Activated T-helper 17 cell treated with anti-CD3 and anti-CD28 coated beads, Interleukin-2, amount 50 U/mL, for 72 hours (primary cell): ENCODE data around the gene OTOG. TPM values are rescaled to one million over a fixed set of nuclear protein-coding genes. Genes with fewer than 3 reads are reported as not detected.

Source experiments
- ATAC-seq: fragments of 150-1000 bp; cut with Tn5 transposase; replicated peaks from 2 replicates; pipeline ENCODE4 v1.10.0; 2021; ENCODE audit warnings: mild to moderate bottlenecking, moderate library complexity
- H3K27ac Mint-ChIP-seq: one replicate; pipeline ENCODE4 v1.8.0; 2022; ENCODE audit warnings: mixed read lengths
- H3K27me3 Mint-ChIP-seq: one replicate; pipeline ENCODE4 v1.8.0; 2022; ENCODE audit warnings: mixed read lengths
- H3K36me3 Mint-ChIP-seq: one replicate; pipeline ENCODE4 v1.8.0; 2022; ENCODE audit warnings: low read depth, mild to moderate bottlenecking, mixed read lengths
- H3K4me1 Mint-ChIP-seq: one replicate; pipeline ENCODE4 v1.8.0; 2022; ENCODE audit warnings: mixed read lengths
- H3K4me3 Mint-ChIP-seq: one replicate; pipeline ENCODE4 v1.8.0; 2022; ENCODE audit warnings: mild to moderate bottlenecking, mixed read lengths
- H3K9me3 Mint-ChIP-seq: one replicate; pipeline ENCODE4 v1.8.0; 2022; ENCODE audit warnings: mixed read lengths
- total RNA-seq, 2 donors: library from RNA; stranded (reverse); gene quantifications; one replicate each; pipeline ENCODE4 v1.2.3, GENCODE V29; 2022

The OTOG gene
- total RNA-seq, 2 donors from 2014 or later, result not detected

GRCh38 chr11:17602105-17603001, 55.3 kb downstream of the OTOG start:
- Mint-ChIP-seq H3K4me1 (peaks cover 5% of the 10 kb centered on the region), H3K36me3 (no peaks in the 10 kb centered on the region), H3K27me3 (no peaks in the 10 kb centered on the region), H3K27ac (no peak overlapping the region), H3K9me3 (no peaks in the 10 kb centered on the region), H3K4me3 (no peak overlapping the region)
- ATAC-seq, result no peak

- H3K36me3 Mint-ChIP-seq, result no peaks in the 10 kb centered on the region
- peaks cover 5% of the 10 kb centered on the region for H3K4me1 Mint-ChIP-seq
- no peaks in the 10 kb centered on the region for H3K27me3 Mint-ChIP-seq
- H3K9me3 Mint-ChIP-seq, result no peaks in the 10 kb centered on the region
- H3K27ac Mint-ChIP-seq, result no peak overlapping the region
- no peak for ATAC-seq
- no peak overlapping the region for H3K4me3 Mint-ChIP-seq
Observed at GRCh38 chr11:17603056-17603825, 56.2 kb downstream of the OTOG start.

GRCh38 chr11:17604201-17604914, 57.3 kb downstream of the OTOG start:
- no peaks in the 10 kb centered on the region for H3K36me3 Mint-ChIP-seq
- no peak overlapping the region for H3K4me3 Mint-ChIP-seq
- no peak for ATAC-seq
- peaks cover 3% of the 10 kb centered on the region for H3K27me3 Mint-ChIP-seq
- no peak overlapping the region for H3K27ac Mint-ChIP-seq
- no peaks in the 10 kb centered on the region for H3K9me3 Mint-ChIP-seq
- H3K4me1 Mint-ChIP-seq, result peaks cover 5% of the 10 kb centered on the region

GRCh38 chr11:17604915-17605233, 57.8 kb downstream of the OTOG start:
- H3K4me1 Mint-ChIP-seq, result peaks cover 5% of the 10 kb centered on the region
- peaks cover 3% of the 10 kb centered on the region for H3K27me3 Mint-ChIP-seq
- H3K27ac Mint-ChIP-seq, result no peak overlapping the region
- H3K4me3 Mint-ChIP-seq, result no peak overlapping the region
- no peak for ATAC-seq
- no peaks in the 10 kb centered on the region for H3K36me3 Mint-ChIP-seq
- no peaks in the 10 kb centered on the region for H3K9me3 Mint-ChIP-seq

- Mint-ChIP-seq H3K27me3 (peaks cover 3% of the 10 kb centered on the region), H3K36me3 (no peaks in the 10 kb centered on the region), H3K9me3 (no peaks in the 10 kb centered on the region), H3K27ac (no peak overlapping the region), H3K4me1 (peaks cover 5% of the 10 kb centered on the region), H3K4me3 (no peak overlapping the region)
- no peak for ATAC-seq
Observed at GRCh38 chr11:17605651-17606122, 58.6 kb downstream of the OTOG start.

GRCh38 chr11:17606233-17607082, 59.4 kb downstream of the OTOG start:
- no peak overlapping the region for H3K4me3 Mint-ChIP-seq
- H3K4me1 Mint-ChIP-seq, result no peaks in the 10 kb centered on the region
- no peaks in the 10 kb centered on the region for H3K36me3 Mint-ChIP-seq
- H3K9me3 Mint-ChIP-seq, result no peaks in the 10 kb centered on the region
- ATAC-seq, result no peak
- no peak overlapping the region for H3K27ac Mint-ChIP-seq
- peaks cover 5% of the 10 kb centered on the region for H3K27me3 Mint-ChIP-seq

- no peak for ATAC-seq
- Mint-ChIP-seq H3K27me3 (peaks cover 8% of the 10 kb centered on the region), H3K4me3 (no peak overlapping the region), H3K27ac (no peak overlapping the region), H3K4me1 (no peaks in the 10 kb centered on the region), H3K36me3 (no peaks in the 10 kb centered on the region), H3K9me3 (no peaks in the 10 kb centered on the region)
Observed at GRCh38 chr11:17607083-17607429, 60.0 kb downstream of the OTOG start.

GRCh38 chr11:17607591-17608570, 60.8 kb downstream of the OTOG start:
- H3K9me3 Mint-ChIP-seq, result no peaks in the 10 kb centered on the region
- no peak for ATAC-seq
- no peaks in the 10 kb centered on the region for H3K4me1 Mint-ChIP-seq
- no peak overlapping the region for H3K4me3 Mint-ChIP-seq
- peaks cover 13% of the 10 kb centered on the region for H3K27me3 Mint-ChIP-seq
- H3K36me3 Mint-ChIP-seq, result no peaks in the 10 kb centered on the region
- no peak overlapping the region for H3K27ac Mint-ChIP-seq

GRCh38 chr11:17608821-17609220, 61.8 kb downstream of the OTOG start:
- Mint-ChIP-seq H3K4me1 (no peaks in the 10 kb centered on the region), H3K9me3 (no peaks in the 10 kb centered on the region), H3K27ac (no peak overlapping the region), H3K4me3 (no peak overlapping the region), H3K27me3 (peaks cover 13% of the 10 kb centered on the region), H3K36me3 (no peaks in the 10 kb centered on the region)
- ATAC-seq, result no peak

GRCh38 chr11:17609291-17610084, 62.4 kb downstream of the OTOG start:
- ATAC-seq, result no peak
- Mint-ChIP-seq H3K9me3 (no peaks in the 10 kb centered on the region), H3K4me3 (no peak overlapping the region), H3K27ac (no peak overlapping the region), H3K36me3 (no peaks in the 10 kb centered on the region), H3K4me1 (no peaks in the 10 kb centered on the region), H3K27me3 (peaks cover 13% of the 10 kb centered on the region)

- Mint-ChIP-seq H3K27ac (no peak overlapping the region), H3K9me3 (no peaks in the 10 kb centered on the region), H3K27me3 (peaks cover 13% of the 10 kb centered on the region), H3K4me1 (no peaks in the 10 kb centered on the region), H3K36me3 (no peaks in the 10 kb centered on the region), H3K4me3 (no peak overlapping the region)
- no peak for ATAC-seq
Observed at GRCh38 chr11:17610085-17610894, 63.2 kb downstream of the OTOG start.

GRCh38 chr11:17611049-17611448, 64.0 kb downstream of the OTOG start:
- Mint-ChIP-seq H3K27ac (no peak overlapping the region), H3K4me1 (no peaks in the 10 kb centered on the region)
- no peak for ATAC-seq

More at GRCh38 chr11:17611049-17611448, 64.0 kb downstream of the OTOG start:
- Mint-ChIP-seq H3K4me3 (no peak overlapping the region), H3K27me3 (peaks cover 13% of the 10 kb centered on the region), H3K36me3 (no peaks in the 10 kb centered on the region), H3K9me3 (no peaks in the 10 kb centered on the region)
